Stimulated activated naive B cell treated with anti-CD40 and anti-IgM and Interleukin-4, amounts not matched to agents 10 μg/mL and 1 μg/mL and 100 μg/mL, for 72 hours (primary cell): ENCODE data around the gene MEX3A.
"Not testable (repeated sequence)": the region's sequence is repeated elsewhere in the genome, so short reads cannot be mapped to it uniquely, and the experiment has no call there.

Experiments used
- ATAC-seq, 2 donors: fragments of 150-1000 bp; cut with Tn5 transposase; replicated peaks; 2 replicates each; pipeline ENCODE4 v1.10.0; 2021; ENCODE audit warnings: moderate library complexity in 1 of 2
- DNase-seq: peaks from one replicate; pipeline ENCODE4 v3.0.0; 2021
- H3K27ac Mint-ChIP-seq: one replicate; pipeline ENCODE4 v1.8.0; 2022; ENCODE audit warnings: mild to moderate bottlenecking, mixed read lengths
- H3K27me3 Mint-ChIP-seq, 2 donors: one replicate each; pipeline ENCODE4 v1.8.0; 2022; ENCODE audit warnings: mixed read lengths in 2 of 2
- H3K36me3 Mint-ChIP-seq, 2 donors: one replicate each; pipeline ENCODE4 v1.8.0; 2022; ENCODE audit warnings: mixed read lengths in 2 of 2, mild to moderate bottlenecking in 1 of 2
- H3K4me1 Mint-ChIP-seq, 2 donors: one replicate each; pipeline ENCODE4 v1.8.0; 2022; ENCODE audit warnings: mixed read lengths in 2 of 2, mild to moderate bottlenecking in 1 of 2
- H3K4me3 Mint-ChIP-seq, 2 donors: one replicate each; pipeline ENCODE4 v1.8.0; 2022; ENCODE audit warnings: mild to moderate bottlenecking in 2 of 2, mixed read lengths in 2 of 2, moderate library complexity in 1 of 2
- H3K9me3 Mint-ChIP-seq, 2 donors: one replicate each; pipeline ENCODE4 v1.8.0; 2022; ENCODE audit warnings: mixed read lengths in 2 of 2, mild to moderate bottlenecking in 1 of 2

The MEX3A gene

DNA sequence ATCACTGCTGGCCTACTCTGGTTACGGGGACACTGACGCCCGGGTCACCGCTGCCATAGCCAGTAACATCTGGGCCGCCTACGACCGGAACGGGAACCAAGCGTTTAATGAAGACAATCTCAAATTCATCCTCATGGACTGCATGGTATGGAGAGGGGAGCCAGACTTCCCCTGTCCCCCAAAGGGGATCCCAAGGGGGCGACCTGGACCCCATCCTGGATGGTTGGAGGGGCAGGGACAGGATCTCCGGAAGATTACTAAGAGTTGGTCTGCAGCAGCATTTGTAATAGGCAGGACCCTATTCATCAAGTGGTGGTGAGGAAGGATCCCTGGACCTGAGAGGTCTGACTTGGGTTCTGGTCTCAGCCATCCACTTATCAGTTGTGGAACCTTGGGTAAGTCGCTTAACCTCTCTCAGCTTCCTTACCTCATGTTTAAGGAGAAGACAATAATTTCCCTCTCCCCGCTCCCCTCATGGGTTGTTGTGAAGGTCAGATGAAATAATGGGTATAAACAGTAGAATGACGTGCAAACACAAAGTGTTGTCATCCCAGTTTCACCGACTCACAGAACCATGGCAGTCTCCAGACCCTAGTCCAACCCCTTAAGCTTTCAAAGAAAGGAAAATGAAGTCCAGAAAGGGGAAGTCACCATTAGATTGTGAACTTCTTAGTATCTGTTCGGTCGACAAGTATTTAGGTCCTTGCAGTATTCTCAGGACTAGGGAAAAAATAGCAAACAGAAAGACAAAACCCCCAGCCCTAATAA is 26.8 kb downstream of the MEX3A start:
- H3K27me3 Mint-ChIP-seq = no peaks in the 10 kb centered on the region

DNA sequence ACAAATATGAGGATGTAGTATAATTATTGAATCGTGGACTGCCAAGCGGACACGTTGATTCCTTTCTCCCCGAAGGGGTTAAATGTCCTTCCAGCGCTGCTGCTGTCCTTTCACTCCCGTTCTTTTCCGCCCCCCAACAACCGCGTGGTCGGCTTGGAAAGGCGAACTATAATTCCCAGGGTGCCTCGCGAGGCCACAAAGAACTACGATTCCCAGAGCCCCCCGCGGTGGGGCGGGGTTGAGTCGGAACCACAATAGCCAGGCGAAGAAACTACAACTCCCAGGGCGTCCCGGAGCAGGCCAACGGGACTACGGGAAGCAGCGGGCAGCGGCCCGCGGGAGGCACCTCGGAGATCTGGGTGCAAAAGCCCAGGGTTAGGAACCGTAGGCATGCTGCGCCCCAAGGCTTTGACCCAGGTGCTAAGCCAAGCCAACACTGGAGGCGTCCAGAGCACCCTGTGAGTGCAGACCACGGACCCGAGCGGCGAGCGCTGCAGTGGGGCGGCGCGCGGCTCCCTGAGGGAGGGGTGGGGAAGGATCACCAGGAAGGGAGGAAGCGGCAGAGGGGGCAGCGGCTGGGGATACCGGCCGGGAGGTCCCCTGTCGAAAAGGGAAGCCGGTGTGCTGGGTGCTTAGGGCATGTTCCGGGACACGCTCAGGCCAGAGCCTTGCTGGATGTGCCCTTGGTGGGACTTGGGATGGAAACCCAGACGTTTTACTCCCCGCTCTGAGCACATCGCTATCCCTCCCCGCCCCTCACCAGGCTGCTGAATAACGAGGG is 27.6 kb downstream of the MEX3A start, which contains the start of gene LAMTOR2:
Gene LAMTOR2, plus strand, starts transcription at position 283 of the 781 bp plus-strand sequence. Its CDS starts 108 bp downstream, at position 391.
- DNase-seq (peak; percentile 95), ATAC-seq (peak; percentile 78 to 79)
- peak within 1 kb of the TSS; percentile 95 for H3K27ac Mint-ChIP-seq
- no peaks in the 10 kb centered on the region for H3K9me3 Mint-ChIP-seq
- no peaks in the 10 kb centered on the region for H3K27me3 Mint-ChIP-seq
- peaks cover 19 to 31% of the 10 kb centered on the region in 2 donors for H3K4me1 Mint-ChIP-seq
- H3K4me3 Mint-ChIP-seq = peak within 1 kb of the TSS; percentile 96 to 99
- H3K36me3 Mint-ChIP-seq = peaks cover 23 to 24% of the 10 kb centered on the region in 2 donors

More for the DNA sequence above, 26.8 kb downstream of the MEX3A start:
- H3K4me3 Mint-ChIP-seq = peak overlapping the region; percentile 96 to 99
- peak overlapping the region; percentile 95 for H3K27ac Mint-ChIP-seq
- peaks cover 18 to 20% of the 10 kb centered on the region in 2 donors for H3K36me3 Mint-ChIP-seq
- peaks cover 15 to 31% of the 10 kb centered on the region in 2 donors for H3K4me1 Mint-ChIP-seq
- DNase-seq (peak; percentile 11), ATAC-seq (peak in 1 of 2 donors; percentile 4)
- H3K9me3 Mint-ChIP-seq = no peaks in the 10 kb centered on the region

DNA sequence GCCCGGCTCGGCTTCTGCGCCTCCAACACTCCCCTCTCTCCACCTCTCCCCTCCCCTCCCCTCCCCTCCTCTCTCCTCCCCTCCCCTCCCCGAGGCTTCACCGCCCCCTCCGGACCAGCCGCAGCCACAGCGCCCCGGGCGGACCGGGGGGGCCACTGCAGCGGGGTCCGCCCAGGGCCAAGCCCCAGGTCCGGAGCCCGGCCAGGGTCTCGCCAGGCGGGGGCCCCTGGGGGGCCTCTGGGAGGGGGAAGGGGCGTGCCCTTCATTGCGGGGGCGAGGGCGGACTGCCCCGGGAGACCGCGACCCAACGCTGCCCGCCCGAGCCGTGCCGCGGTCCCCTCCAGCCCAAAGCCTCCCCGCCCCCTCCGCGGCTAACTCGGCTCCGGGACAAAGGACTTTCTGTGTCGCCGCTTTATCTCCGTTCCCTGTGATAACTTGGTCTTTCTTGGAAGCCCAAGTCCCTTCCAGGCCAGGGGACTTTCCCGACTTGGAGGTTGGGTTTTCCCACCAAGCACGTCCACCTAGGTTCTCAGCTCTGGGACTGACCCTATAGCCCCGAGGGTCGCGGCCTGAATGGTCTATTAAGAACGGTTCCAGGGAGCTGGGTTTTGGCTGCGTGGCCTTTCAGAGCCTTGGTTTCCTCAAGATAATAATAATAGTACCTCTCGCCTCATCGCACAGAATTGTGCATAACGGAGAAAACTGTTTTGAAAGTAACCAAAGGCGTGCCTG is 28.3 kb downstream of the MEX3A start, which contains the start of gene UBQLN4:
Gene UBQLN4, minus strand, starts transcription at position 31 of the 732 bp plus-strand sequence. CDS start 97 bp downstream, outside the sequence.
- peak within 1 kb of the TSS; percentile 95 for H3K27ac Mint-ChIP-seq
- H3K27me3 Mint-ChIP-seq = no peaks in the 10 kb centered on the region
- peak; percentile 83 for DNase-seq
- H3K4me3 Mint-ChIP-seq = peak within 1 kb of the TSS; percentile 96 to 99
- H3K36me3 Mint-ChIP-seq = peaks cover 23 to 25% of the 10 kb centered on the region in 2 donors
- H3K4me1 Mint-ChIP-seq = peaks cover 19 to 31% of the 10 kb centered on the region in 2 donors
- peak; percentile 64 to 71 for ATAC-seq
- no peaks in the 10 kb centered on the region for H3K9me3 Mint-ChIP-seq

GRCh38 chr1:156052862-156053767 is 29.1 kb downstream of the MEX3A start:
- ATAC-seq = peak; percentile 28 to 36
- no peaks in the 10 kb centered on the region for H3K9me3 Mint-ChIP-seq
- peak; percentile 48 for DNase-seq
- peak overlapping the region; percentile 93 to 99 for H3K4me3 Mint-ChIP-seq
- peaks cover 23 to 25% of the 10 kb centered on the region in 2 donors for H3K36me3 Mint-ChIP-seq
- peaks cover 16 to 31% of the 10 kb centered on the region in 2 donors for H3K4me1 Mint-ChIP-seq
- no peaks in the 10 kb centered on the region for H3K27me3 Mint-ChIP-seq
- peak overlapping the region; percentile 92 for H3K27ac Mint-ChIP-seq

DNA sequence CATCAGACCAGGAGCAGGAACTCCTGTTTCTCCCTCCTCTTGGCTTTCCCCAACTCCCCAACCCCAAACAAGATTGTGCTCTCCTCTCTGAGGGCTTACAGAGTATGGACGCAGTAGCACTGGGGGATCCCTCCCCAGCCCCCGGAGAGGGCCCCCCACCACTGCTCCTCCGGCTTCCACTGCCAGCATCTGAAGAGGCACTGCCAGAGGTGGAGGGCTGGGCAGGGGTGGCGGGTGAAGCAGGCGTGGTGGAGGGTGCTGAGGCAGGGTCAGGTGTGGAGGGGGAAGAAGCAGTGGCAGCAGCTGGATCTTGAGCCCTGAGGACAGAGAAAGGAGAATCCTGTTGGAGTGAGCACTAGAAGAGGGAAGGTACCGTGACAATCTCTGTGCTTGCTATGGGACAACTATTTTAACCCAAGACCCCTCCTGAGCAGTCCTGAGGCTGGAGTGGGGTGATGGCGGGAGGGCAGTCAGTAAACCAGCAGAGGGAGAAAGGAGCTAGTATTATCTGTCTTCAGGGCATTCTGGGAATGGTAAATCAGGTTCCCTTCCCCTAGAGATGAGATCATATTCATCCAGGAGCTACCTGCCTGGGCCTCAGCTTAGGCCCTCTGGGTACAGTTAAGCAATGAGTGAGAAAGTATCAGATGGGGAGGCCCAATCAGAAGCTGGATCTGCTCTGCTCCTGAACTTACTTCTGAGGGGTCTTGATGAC is 31.1 kb downstream of the MEX3A start:
- H3K4me1 Mint-ChIP-seq = peaks cover 11 to 26% of the 10 kb centered on the region in 2 donors
- no peak overlapping the region for H3K4me3 Mint-ChIP-seq
- H3K27ac Mint-ChIP-seq = peak overlapping the region; percentile 21
- H3K27me3 Mint-ChIP-seq = no peaks in the 10 kb centered on the region
- ATAC-seq (no peak), DNase-seq (no peak)
- peaks cover 18 to 20% of the 10 kb centered on the region in 2 donors for H3K36me3 Mint-ChIP-seq
- no peaks in the 10 kb centered on the region for H3K9me3 Mint-ChIP-seq

DNA sequence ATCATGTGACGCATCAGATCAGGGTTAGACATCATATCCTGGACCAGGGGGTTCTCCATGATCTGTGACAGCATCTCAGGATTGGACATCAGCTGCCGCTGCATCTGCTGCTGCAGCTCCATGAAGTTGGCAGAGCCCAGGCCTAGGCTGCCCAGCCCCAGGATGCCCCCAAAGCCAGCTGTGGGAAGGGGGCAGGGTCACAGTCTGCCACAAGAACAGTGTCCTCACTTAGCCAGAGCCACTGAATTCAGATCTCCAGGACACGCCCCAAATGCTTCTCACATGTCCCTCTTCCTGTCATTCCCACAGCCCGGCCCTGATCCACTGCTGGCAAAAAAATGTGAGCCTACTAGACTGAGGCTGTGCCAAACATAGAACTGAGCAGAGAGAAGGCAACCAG is 31.9 kb downstream of the MEX3A start:
- Mint-ChIP-seq H3K4me3 (no peak overlapping the region), H3K36me3 (peaks cover 20% of the 10 kb centered on the region in 2 donors), H3K27ac (no peak overlapping the region), H3K9me3 (no peaks in the 10 kb centered on the region), H3K4me1 (peaks cover 7 to 18% of the 10 kb centered on the region in 2 donors), H3K27me3 (no peaks in the 10 kb centered on the region)
- DNase-seq (no peak), ATAC-seq (no peak)

DNA sequence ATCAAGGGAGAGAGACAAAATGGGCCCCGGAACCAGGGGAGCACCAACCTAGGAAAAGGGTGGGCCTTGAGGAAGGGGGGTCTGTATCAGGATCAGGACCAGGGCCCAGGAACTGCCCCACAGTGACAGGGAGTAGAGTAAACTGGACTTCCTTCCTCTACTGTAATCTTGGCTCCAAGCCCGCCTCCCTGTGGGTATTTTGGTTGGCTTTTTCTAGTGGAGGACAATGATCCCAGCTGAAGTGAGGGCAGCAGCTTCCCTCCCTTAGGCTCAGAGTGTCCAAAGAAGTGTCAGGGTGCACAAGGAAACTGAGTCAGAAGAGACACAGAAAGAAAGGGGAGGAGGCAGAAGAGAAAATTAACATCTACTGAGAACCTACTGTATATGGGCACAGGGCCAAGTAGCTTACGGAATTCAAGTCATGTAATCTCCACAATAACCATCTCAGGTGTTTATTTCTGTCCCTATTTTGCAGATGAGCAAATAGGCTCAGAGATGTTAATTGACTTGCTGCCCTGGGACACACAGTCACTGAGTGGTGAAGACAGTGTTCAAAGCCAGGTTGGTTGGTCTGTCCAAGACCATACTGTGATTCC is 33.5 kb downstream of the MEX3A start:
- Mint-ChIP-seq H3K27ac (no peak overlapping the region), H3K36me3 (peaks cover 22 to 32% of the 10 kb centered on the region in 2 donors)
- no peak for DNase-seq

GRCh38 chr1:156045076-156045475 is 37.2 kb downstream of the MEX3A start:
- DNase-seq (no peak), ATAC-seq (no peak)
- Mint-ChIP-seq H3K4me3 (no peak overlapping the region), H3K4me1 (peaks cover 0 to 5% of the 10 kb centered on the region in 2 donors), H3K27ac (no peak overlapping the region), H3K27me3 (no peaks in the 10 kb centered on the region), H3K36me3 (peaks cover 22 to 55% of the 10 kb centered on the region in 2 donors), H3K9me3 (no peaks in the 10 kb centered on the region)

More for the DNA sequence above, 33.5 kb downstream of the MEX3A start:
- H3K4me3 Mint-ChIP-seq = no peak overlapping the region
- no peaks in the 10 kb centered on the region for H3K27me3 Mint-ChIP-seq
- H3K9me3 Mint-ChIP-seq = no peaks in the 10 kb centered on the region
- no peak for ATAC-seq
- peaks cover 7 to 15% of the 10 kb centered on the region in 2 donors for H3K4me1 Mint-ChIP-seq

DNA sequence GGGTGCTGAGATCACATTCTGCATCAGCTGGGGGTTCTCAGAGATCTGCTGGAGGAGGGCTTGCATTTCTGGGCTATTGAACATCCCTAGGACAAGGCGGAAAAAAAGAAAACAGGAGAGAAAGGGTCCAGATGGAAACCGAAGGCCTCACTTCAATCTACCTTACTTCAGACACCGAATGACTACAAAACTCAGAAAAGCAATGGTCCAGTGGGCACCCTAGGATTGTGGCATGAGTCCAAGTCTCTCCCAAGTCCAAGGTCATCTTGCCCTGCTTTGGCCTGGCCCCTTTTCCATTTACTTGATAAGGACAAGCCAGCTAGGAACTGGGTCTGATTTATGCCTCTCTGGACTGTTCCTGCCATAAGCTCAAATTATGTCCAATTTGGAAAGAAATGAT is 39.4 kb downstream of the MEX3A start:
- ATAC-seq = no peak
- Mint-ChIP-seq H3K36me3 (peaks cover 12 to 44% of the 10 kb centered on the region in 2 donors), H3K27ac (no peak overlapping the region), H3K4me1 (peaks cover 0 to 2% of the 10 kb centered on the region in 2 donors), H3K4me3 (no peak overlapping the region), H3K9me3 (no peaks in the 10 kb centered on the region), H3K27me3 (no peaks in the 10 kb centered on the region)
- no peak for DNase-seq

GRCh38 chr1:156034991-156035390 is 47.3 kb downstream of the MEX3A start:
- not testable (repeated sequence) for H3K27ac Mint-ChIP-seq, H3K9me3 Mint-ChIP-seq, H3K4me1 Mint-ChIP-seq, H3K27me3 Mint-ChIP-seq, ATAC-seq, DNase-seq, H3K4me3 Mint-ChIP-seq
- peaks cover 8 to 24% of the 10 kb centered on the region in 2 donors for H3K36me3 Mint-ChIP-seq

DNA sequence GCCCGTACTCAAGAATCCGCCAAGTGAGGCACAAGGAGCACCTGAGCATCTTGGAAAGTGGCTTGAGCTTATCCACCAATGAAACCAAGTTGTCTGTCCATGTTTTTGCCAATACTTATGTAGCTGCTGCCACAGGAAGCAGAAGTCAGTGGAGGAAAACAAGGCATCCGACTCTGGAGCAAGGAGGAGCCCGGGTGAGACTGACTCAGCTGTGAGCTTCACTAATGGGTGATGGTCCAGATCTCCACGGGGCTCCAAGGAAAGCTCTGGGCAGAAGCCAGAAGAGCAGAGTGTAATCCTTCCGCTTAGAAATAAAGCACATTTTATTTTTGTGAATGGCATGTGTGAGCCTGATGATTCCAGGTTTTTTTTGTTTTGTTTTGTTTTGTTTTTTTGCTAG is 49.3 kb downstream of the MEX3A start:
- Mint-ChIP-seq H3K4me1 (no peaks in the 10 kb centered on the region), H3K4me3 (no peak overlapping the region), H3K27me3 (no peaks in the 10 kb centered on the region), H3K9me3 (no peaks in the 10 kb centered on the region), H3K27ac (no peak overlapping the region), H3K36me3 (peaks cover 7 to 17% of the 10 kb centered on the region in 2 donors)
- DNase-seq (no peak), ATAC-seq (no peak)

DNA sequence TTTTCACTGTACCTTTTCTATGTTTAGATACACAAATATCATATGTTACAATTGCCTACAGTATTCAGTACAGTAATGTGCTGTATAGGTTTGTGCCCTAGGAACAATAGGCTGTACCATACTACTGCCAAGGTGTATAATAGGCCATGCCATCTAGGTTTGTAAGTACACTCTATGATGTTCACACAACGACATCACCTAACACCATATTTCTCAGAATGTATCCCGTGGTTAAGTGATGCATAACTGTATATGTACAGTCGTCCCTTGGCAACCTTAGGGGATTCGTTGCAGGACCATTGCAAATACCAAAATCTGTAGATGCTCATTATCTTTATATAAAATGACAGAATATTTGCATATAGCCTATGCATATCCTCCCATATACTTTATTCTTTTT is 55.7 kb downstream of the MEX3A start:
- H3K9me3 Mint-ChIP-seq = no peaks in the 10 kb centered on the region
- peaks cover 1 to 10% of the 10 kb centered on the region in 2 donors for H3K4me1 Mint-ChIP-seq
- DNase-seq = no peak
- peaks cover 5 to 11% of the 10 kb centered on the region in 2 donors for H3K27me3 Mint-ChIP-seq
- H3K27ac Mint-ChIP-seq = no peak overlapping the region
- H3K36me3 Mint-ChIP-seq = no peaks in the 10 kb centered on the region
- ATAC-seq = peak in 1 of 2 donors; percentile 10
- no peak overlapping the region for H3K4me3 Mint-ChIP-seq
